WERI-Rb-1 (cell line): ENCODE results near the gene FABP3.

Experiments
- DNase-seq: peaks from one replicate; pipeline ENCODE4 v3.0.0-alpha.2; 2020
- H3K27ac ChIP-seq: fragments of 250-450 bp; sonication (Bioruptor Pico); 2 replicates; pipeline ENCODE4 v1.5.1; 2020; ENCODE audit warnings: mild to moderate bottlenecking, moderate library complexity
- H3K27me3 ChIP-seq: fragments of 250-450 bp; sonication (Bioruptor Pico); 2 replicates; pipeline ENCODE4 v1.5.1; 2021; ENCODE audit warnings: mild to moderate bottlenecking, low read depth, moderate library complexity; ENCODE audit not compliant: insufficient read depth, severe bottlenecking
- H3K36me3 ChIP-seq: fragments of 250-450 bp; sonication (Bioruptor Pico); 2 replicates; pipeline ENCODE4 v1.5.1; 2020; ENCODE audit warnings: mild to moderate bottlenecking, moderate library complexity
- H3K4me3 ChIP-seq: 2 replicates; pipeline ENCODE4 v1.5.1; 2011; ENCODE audit warnings: low read depth, mild to moderate bottlenecking, control low read depth, low read length
- H3K9me3 ChIP-seq: fragments of 250-450 bp; sonication (Bioruptor Pico); 2 replicates; pipeline ENCODE4 v1.5.1; 2021; ENCODE audit warnings: mild to moderate bottlenecking, moderate library complexity; ENCODE audit not compliant: severe bottlenecking
- TF ChIP-seq, protein P1 (sequence below): IDR thresholded peaks from 2 replicates; pipeline ENCODE4 v1.5.1; 2011; ENCODE audit warnings: low read depth, mild to moderate bottlenecking, control low read depth, inconsistent platforms, low read length

The FABP3 gene

DNA sequence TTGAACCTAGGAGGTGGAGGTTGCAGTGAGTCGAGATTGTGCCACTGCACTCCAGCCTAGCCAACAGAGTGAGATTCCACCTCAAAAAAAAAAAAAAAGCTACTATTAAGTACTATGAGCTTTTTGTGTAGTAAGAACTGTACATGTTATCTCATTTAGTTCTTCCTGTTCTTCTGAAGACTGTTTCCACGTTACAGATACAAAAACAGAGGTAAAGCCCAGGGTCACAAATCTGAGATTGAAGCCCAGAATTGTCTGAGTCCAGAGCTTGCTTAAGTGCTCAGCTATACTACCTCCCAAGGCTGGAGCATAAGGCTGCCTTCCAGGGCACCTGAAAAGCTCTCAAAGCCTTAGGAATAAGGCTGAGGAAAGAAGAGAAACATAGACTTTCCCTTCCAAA lies 2.9 kb downstream of the FABP3 start:
- TF ChIP-seq, protein P1, sequence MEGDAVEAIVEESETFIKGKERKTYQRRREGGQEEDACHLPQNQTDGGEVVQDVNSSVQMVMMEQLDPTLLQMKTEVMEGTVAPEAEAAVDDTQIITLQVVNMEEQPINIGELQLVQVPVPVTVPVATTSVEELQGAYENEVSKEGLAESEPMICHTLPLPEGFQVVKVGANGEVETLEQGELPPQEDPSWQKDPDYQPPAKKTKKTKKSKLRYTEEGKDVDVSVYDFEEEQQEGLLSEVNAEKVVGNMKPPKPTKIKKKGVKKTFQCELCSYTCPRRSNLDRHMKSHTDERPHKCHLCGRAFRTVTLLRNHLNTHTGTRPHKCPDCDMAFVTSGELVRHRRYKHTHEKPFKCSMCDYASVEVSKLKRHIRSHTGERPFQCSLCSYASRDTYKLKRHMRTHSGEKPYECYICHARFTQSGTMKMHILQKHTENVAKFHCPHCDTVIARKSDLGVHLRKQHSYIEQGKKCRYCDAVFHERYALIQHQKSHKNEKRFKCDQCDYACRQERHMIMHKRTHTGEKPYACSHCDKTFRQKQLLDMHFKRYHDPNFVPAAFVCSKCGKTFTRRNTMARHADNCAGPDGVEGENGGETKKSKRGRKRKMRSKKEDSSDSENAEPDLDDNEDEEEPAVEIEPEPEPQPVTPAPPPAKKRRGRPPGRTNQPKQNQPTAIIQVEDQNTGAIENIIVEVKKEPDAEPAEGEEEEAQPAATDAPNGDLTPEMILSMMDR, result no peak
- Histone ChIP-seq H3K9me3 (no peaks in the 10 kb centered on the region), H3K4me3 (no peak overlapping the region), H3K36me3 (no peaks in the 10 kb centered on the region; the same call in none of the 2 replicates), H3K27ac (no peak overlapping the region), H3K27me3 (no peaks in the 10 kb centered on the region)
- no peak for DNase-seq

DNA sequence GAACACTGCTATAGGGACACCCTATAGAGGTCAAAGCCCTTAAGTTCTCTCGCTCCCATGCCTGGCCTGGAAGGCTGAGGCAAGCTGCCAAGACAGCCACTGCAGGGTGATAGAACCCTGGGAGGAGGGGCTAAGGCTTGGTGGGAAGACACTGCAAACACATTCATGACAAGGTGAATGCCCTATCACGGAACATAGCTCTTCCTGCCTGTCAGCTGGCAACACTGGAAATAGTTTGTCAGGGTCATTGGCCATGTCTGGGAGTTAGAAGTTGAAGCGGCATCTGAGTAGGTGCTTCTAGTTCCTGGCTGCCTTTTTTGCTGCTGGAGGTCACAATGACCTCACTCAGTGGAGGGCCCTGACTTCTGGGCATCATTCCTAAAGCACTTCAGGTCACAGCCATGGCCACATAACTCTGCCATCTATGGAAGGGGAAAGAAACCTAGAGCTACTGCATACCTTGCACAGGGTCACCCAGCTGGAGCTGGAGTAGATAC lies 4.2 kb downstream of the FABP3 start:
- TF ChIP-seq, protein P1, result no peak
- Histone ChIP-seq H3K27me3 (no peaks in the 10 kb centered on the region), H3K9me3 (no peaks in the 10 kb centered on the region), H3K27ac (no peak overlapping the region), H3K36me3 (peaks cover 13% of the 10 kb centered on the region), H3K4me3 (no peak overlapping the region)
- no peak for DNase-seq

DNA sequence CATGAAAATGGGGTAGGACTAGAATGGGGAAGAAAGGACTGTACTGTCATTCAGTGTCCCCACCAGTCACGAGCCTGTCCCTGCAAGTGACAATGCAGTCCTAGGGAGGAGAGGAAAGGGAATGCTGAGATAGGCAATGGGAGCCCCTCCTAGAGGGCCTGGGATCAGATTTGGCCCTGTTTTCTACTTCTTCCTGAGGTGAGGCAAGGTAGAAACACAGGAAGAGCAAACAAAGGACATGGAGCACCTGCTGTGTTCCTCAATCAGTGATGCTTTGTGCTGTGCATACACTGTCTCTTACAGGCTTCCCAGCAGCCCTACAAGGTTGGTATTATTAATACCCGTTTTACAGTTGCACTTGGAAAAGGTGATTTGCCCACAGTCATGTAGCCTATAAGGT lies 6.1 kb downstream of the FABP3 start:
- Histone ChIP-seq H3K27ac (no peak overlapping the region), H3K27me3 (no peaks in the 10 kb centered on the region), H3K4me3 (no peak overlapping the region), H3K36me3 (peaks cover 13% of the 10 kb centered on the region), H3K9me3 (no peaks in the 10 kb centered on the region)
- no peak for DNase-seq
- TF ChIP-seq, protein P1, result no peak

DNA sequence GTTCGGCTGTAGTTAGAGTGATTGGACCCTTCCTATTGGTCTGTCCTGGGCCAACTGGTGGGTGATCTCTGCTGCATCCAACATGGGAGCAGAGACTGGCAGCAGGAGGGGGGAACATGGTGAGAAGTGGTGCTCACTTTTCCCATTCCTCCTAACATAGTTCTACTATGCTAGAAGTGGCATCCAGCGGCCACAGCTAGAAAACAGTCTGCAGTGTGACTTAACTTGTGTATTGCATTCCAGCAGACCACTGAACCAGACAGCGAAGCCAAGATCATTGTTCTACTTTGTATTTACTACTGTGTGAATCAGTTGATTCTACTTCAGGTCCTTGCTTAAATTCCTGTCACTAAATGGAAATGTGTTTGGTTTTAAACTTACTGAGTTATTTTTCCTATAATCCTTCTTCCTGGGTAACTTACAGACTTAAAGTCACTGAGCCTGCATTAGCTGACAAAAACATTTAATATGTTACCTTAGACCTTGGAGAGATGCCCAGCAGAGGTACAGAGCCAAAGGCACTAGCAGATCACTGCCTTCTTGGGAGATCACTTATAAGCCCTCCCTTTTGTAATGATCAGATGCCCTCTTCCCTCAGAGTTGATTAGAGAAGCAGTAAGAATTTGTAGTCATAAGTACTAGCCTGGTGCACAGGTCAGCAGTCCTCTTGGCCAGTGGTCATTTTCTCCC lies 8.2 kb downstream of the FABP3 start:
- Histone ChIP-seq H3K9me3 (no peaks in the 10 kb centered on the region), H3K4me3 (no peak overlapping the region), H3K27me3 (no peaks in the 10 kb centered on the region), H3K36me3 (peaks cover 13% of the 10 kb centered on the region), H3K27ac (no peak overlapping the region)
- TF ChIP-seq, protein P1, result no peak
- DNase-seq, result no peak

DNA sequence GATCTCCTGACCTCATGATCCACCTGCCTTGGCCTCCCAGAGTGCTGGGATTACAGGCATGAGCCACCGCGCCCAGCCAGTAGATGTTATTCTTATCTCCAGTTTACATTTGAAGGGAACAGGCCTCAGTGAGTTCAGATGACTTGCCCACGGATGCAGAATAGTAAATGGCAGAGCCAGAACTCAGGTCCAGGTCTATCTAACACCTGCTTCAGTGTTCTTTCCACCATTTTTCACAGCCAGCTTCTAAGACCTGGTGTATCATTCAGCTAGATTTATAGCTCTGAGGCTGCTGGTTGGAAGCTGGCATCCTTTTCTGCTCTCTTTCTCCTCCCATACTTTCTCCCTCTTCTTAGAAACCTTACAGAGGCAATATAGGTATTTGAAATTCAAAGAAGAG lies 10.8 kb downstream of the FABP3 start:
- H3K9me3 ChIP-seq, result no peaks in the 10 kb centered on the region
- no peak for DNase-seq
- TF ChIP-seq, protein P1, result no peak
- no peaks in the 10 kb centered on the region for H3K27me3 ChIP-seq
- peaks cover 21% of the 10 kb centered on the region for H3K36me3 ChIP-seq
- no peak overlapping the region for H3K27ac ChIP-seq
- no peak overlapping the region for H3K4me3 ChIP-seq

DNA sequence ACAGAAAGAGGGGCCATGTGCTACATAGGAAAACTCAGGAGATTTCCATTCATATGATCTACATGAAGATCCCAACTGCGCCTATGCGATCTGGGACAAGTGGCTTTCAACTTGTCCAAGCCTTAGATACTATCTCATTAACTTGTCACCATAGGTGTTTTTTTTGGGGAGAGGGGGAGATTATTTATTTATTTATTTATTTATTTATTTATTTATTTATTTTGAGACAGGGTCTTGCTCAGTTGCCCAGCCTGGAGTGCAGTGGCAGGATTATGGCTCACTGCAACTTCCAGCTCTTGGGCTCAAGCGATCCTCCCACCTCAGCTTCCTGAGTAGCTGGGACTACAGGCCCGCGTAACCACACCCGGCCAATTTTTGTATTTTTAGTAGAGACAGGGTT lies 11.3 kb downstream of the FABP3 start:
- Histone ChIP-seq H3K36me3 (peaks cover 21% of the 10 kb centered on the region), H3K27me3 (no peaks in the 10 kb centered on the region), H3K9me3 (no peaks in the 10 kb centered on the region), H3K4me3 (no peak overlapping the region), H3K27ac (no peak overlapping the region)
- no peak for DNase-seq
- TF ChIP-seq, protein P1, result no peak
